ENCODE results near the gene TSPAN9.

DNA sequence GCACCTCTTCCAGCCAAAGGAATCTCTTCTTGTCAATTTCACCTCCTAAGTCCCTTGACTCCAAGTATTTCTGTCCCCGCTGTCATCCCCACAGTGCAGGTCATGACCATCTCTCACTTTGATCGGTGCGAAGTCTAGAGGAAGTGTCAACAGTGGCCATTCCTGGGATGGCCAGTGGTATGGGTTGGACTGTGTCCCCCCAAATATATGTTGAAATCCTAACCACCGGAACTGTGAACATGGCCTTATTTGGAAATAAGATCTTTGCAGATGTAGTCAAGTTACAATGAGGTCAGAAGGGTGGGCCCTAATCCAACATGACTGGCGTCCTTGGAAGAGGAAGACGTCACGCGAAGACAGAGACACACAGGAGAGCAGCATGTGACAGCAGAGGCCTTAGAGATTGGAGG lies 257.9 kb downstream of the TSPAN9 start:
- TF ChIP-seq, protein P1, sequence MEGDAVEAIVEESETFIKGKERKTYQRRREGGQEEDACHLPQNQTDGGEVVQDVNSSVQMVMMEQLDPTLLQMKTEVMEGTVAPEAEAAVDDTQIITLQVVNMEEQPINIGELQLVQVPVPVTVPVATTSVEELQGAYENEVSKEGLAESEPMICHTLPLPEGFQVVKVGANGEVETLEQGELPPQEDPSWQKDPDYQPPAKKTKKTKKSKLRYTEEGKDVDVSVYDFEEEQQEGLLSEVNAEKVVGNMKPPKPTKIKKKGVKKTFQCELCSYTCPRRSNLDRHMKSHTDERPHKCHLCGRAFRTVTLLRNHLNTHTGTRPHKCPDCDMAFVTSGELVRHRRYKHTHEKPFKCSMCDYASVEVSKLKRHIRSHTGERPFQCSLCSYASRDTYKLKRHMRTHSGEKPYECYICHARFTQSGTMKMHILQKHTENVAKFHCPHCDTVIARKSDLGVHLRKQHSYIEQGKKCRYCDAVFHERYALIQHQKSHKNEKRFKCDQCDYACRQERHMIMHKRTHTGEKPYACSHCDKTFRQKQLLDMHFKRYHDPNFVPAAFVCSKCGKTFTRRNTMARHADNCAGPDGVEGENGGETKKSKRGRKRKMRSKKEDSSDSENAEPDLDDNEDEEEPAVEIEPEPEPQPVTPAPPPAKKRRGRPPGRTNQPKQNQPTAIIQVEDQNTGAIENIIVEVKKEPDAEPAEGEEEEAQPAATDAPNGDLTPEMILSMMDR (IDR thresholded peaks at IDR 0.05; ENCODE audit: low read length) = no peak
- no peak for TF ChIP-seq EZH2 (IDR thresholded peaks at IDR 0.05; ENCODE audit: borderline replicate concordance, low read length)

Data from OCI-LY1 (cell line).